Ovary (tissue), 3 donors: ENCODE data around the gene ZNRD2.

ENCODE experiments used
- EP300 ChIP-seq: sonication (generic); formaldehyde crosslinking; IDR thresholded peaks from one replicate; pipeline ENCODE4 v1.6.1; 2017; ENCODE audit warnings: antibody characterized with exemption
- POLR2A ChIP-seq: fragments of 450-650 bp; IDR thresholded peaks from one replicate; pipeline ENCODE4 v1.6.1; 2017; ENCODE audit warnings: antibody characterized with exemption, mild to moderate bottlenecking, moderate library complexity
- TF ChIP-seq, protein P1 (sequence below), 3 donors: fragments of 450-650 bp in 2 of 3; fragments of 200-600 bp in 1 of 3; IDR thresholded peaks; one replicate each; pipeline versions ENCODE4 v1.5.1 to v1.8.0; 2016 to 2022; ENCODE audit warnings: antibody characterized with exemption in 3 of 3, mild to moderate bottlenecking in 1 of 3
- donor health status: DM: no; HTN: no; CAD: no.

DNA sequence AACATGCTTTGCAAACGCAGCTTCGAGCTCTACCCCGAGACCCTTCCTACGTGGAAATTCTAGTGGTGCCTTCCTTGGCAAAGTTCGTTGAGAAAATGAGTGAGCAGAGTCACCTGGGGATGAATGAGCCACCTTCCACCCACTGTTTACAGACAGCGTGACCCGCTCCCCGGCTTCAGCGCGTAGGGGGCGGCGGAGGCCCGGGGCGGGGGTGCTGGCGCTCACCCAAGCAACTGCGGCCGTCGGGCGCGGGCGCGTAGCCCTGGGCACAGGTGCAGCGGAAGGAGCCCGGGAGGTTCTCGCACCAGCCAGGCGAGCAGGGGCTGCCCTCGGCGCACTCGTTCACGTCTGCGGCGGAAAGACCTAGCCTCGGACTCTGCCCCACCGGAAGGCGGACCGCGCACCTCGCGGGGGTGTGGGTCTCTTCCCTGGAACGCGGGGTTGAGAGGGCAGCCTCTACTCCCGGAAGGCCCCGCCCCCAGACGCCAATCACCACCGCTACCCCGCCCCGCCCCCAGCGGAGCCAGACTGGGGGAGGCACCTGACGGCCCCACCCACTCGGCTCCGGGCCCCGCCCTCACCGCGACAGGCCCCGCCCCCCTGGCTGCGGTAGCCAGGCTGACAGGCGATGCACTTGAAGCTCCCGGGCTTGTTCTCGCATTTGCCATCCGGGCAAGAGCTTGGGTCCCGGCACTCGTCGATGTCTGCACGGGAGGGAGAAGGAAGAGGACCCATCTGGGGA is 23.9 kb upstream of the ZNRD2 start:
- TF ChIP-seq, protein P1, sequence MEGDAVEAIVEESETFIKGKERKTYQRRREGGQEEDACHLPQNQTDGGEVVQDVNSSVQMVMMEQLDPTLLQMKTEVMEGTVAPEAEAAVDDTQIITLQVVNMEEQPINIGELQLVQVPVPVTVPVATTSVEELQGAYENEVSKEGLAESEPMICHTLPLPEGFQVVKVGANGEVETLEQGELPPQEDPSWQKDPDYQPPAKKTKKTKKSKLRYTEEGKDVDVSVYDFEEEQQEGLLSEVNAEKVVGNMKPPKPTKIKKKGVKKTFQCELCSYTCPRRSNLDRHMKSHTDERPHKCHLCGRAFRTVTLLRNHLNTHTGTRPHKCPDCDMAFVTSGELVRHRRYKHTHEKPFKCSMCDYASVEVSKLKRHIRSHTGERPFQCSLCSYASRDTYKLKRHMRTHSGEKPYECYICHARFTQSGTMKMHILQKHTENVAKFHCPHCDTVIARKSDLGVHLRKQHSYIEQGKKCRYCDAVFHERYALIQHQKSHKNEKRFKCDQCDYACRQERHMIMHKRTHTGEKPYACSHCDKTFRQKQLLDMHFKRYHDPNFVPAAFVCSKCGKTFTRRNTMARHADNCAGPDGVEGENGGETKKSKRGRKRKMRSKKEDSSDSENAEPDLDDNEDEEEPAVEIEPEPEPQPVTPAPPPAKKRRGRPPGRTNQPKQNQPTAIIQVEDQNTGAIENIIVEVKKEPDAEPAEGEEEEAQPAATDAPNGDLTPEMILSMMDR (IDR thresholded peaks at IDR 0.05), result no peak
- TF ChIP-seq POLR2A (no peak), EP300 (no peak)
